GM19193 (cell line): ENCODE results near the gene TSNAXIP1.

Experiments used
- POLR2A ChIP-seq: IDR thresholded peaks from 4 replicates; pipeline ENCODE4 v1.6.1; 2011; ENCODE audit not compliant: insufficient read depth, insufficient read length; ENCODE audit errors: extremely low read depth

TSNAXIP1 gene

DNA sequence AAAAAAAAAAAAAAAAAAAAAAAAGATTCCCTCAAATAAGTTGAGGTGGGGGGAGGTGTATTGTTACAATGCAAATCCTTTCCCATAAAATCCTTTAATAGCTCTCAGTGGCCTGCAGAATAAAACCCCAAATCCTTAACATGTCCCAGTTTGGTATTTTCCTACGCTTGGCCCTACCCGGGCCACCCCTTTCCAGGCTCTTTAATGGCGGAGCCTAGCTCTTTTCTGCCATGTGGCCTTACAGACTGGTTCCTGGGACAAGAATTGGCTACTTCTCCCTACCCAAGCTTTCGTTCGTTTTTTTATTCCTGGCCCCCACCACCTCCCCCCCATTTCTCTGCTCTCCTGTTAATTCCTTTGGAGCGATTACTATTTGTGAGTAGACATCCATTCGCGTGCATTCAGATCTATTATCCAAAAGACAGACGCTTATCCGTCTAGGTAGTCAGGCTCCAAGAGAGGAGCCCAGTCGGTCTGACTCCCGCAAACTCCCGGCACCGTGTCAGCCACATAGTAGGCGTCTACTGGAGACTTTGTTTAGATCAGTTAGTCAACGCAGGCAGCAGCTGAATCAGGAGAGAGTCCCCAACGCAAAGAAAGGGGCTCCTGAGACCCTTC lies 34.6 kb downstream of the TSNAXIP1 start:
- no peak for TF ChIP-seq POLR2A

- peak; percentile 21 for TF ChIP-seq POLR2A
Observed at GRCh38 chr16:67841816-67842508, 35.3 kb downstream of the TSNAXIP1 start, which contains the start of gene THAP11. Gene THAP11 (plus strand): TSS chr16:67842320. CDS start chr16:67842555, 235 bp downstream.

DNA sequence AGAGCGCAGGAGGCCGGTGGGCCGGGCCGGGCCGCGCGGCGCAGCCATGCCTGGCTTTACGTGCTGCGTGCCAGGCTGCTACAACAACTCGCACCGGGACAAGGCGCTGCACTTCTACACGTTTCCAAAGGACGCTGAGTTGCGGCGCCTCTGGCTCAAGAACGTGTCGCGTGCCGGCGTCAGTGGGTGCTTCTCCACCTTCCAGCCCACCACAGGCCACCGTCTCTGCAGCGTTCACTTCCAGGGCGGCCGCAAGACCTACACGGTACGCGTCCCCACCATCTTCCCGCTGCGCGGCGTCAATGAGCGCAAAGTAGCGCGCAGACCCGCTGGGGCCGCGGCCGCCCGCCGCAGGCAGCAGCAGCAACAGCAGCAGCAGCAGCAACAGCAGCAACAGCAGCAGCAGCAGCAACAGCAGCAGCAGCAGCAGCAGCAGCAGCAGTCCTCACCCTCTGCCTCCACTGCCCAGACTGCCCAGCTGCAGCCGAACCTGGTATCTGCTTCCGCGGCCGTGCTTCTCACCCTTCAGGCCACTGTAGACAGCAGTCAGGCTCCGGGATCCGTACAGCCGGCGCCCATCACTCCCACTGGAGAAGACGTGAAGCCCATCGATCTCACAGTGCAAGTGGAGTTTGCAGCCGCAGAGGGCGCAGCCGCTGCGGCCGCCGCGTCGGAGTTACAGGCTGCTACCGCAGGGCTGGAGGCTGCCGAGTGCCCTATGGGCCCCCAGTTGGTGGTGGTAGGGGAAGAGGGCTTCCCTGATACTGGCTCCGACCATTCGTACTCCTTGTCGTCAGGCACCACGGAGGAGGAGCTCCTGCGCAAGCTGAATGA lies 36.0 kb downstream of the TSNAXIP1 start:
- peak; percentile 22 for TF ChIP-seq POLR2A

DNA sequence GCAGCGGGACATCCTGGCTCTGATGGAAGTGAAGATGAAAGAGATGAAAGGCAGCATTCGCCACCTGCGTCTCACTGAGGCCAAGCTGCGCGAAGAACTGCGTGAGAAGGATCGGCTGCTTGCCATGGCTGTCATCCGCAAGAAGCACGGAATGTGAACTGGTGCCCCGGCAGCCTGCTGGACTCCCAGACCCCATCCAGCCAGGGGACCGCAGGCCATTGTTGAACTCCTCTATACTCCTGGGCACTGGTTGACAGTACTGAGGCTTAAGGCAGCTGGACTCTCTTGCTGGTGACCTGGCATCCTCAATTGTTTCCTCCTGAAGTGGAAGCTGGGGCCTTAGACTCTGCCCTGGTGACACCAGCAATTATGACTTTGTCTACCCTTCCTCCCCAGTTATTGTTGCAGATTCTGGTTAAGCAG lies 36.7 kb downstream of the TSNAXIP1 start:
- no peak for TF ChIP-seq POLR2A

DNA sequence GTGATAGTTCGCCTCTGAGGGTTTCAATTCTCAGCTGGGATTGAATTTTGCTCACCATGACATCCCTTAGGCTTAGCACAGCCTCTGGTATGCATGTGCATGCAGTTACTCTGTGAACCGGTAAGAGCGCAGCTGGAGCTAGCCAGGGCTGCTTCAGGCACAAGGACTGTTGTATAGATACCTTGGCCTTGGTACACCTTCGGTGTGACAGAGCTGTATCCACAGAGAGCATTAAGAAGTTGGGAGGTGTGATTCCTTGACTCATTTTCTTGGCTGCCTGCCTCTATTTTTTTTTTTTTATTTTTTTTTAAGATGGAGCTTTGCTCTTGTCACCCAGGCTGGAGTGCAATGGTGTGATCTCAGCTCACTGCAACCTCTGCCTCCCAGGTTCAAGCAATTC lies 37.8 kb downstream of the TSNAXIP1 start:
- no peak for TF ChIP-seq POLR2A

- no peak for TF ChIP-seq POLR2A
Observed at GRCh38 chr16:67845291-67846062, 38.8 kb downstream of the TSNAXIP1 start.

- no peak for TF ChIP-seq POLR2A
Observed at GRCh38 chr16:67846063-67846319, 39.3 kb downstream of the TSNAXIP1 start.

GRCh38 chr16:67846320-67847063 lies 39.8 kb downstream of the TSNAXIP1 start, which contains the start of gene NUTF2:
Gene NUTF2 (plus strand): TSS chr16:67846933. CDS start chr16:67865131, 18,198 bp downstream.
- peak; percentile 62 for TF ChIP-seq POLR2A

GRCh38 chr16:67847064-67847861 lies 40.6 kb downstream of the TSNAXIP1 start, which contains the start of gene CENPT:
Gene CENPT (minus strand): TSS chr16:67847693. CDS start chr16:67833859, 13,834 bp downstream.
- no peak for TF ChIP-seq POLR2A

DNA sequence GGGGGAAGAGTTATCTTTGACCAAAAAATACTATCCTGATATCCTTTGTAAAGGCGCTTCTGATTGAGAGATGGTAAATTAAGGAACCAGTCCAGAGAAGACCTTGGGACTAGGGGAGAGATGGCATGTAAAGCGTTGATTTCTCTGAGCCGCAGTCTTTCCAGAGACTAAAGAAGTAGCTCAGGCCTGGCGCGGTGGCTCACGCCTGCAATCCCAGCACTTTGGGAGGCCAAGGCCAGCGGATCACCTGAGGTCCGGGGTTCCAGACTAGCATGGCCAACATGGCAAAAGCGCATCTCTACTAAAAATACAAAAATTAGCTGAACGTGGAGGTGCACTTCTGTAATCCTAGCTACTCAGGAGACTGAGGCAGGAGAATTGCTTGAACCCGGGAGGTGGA lies 41.4 kb downstream of the TSNAXIP1 start:
- TF ChIP-seq POLR2A: no peak

DNA sequence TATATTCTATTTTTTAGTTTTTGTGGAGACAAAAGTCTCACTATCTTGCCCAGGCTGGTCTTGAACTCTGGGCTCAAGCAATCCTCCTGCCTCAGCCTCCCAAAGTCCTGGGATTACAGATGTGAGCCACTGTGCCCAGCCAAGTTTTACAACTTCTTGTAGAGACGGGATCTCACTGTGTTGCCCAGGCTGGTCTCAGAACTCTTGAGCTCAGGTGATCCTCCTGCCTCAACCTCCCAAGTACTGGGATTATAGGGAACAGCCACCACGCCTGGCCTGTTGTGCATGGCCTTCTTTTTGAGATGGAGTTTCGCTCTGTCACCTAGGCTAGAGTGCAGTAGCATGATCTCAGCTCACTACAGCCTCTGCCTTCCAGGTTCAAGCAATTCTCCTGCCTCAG lies 47.0 kb downstream of the TSNAXIP1 start:
- no peak for TF ChIP-seq POLR2A

DNA sequence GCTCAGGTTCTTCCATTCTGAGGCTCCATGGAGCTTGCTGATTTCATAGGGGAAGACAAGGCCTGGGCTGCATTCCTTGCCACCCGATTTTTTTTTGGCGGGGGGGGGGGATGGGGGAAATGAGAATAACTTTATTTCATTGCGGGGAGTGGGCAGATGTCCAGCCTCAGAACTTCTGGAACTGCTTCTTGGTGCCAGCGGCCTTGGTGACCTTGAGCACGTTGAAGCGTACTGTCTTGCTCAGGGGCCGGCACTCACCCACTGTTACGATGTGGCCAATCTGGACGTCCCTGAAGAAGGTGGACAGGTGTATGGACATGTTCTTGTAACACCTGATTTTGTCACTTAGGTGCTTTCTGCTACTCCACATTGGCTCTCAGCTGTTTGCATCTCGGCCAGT lies 49.1 kb downstream of the TSNAXIP1 start:
- TF ChIP-seq POLR2A: no peak

- no peak for TF ChIP-seq POLR2A
Observed at GRCh38 chr16:67856927-67857546, 50.3 kb downstream of the TSNAXIP1 start.
